Activated CD4-positive, alpha-beta T cell treated with anti-CD3 and anti-CD28 coated beads for 1 hour (primary cell): Measurements from ENCODE around the gene ERVW-1.

Experiments
- DNase-seq: peaks from one replicate; pipeline ENCODE4 v3.0.0-alpha.2; 2020

Gene ERVW-1

DNA sequence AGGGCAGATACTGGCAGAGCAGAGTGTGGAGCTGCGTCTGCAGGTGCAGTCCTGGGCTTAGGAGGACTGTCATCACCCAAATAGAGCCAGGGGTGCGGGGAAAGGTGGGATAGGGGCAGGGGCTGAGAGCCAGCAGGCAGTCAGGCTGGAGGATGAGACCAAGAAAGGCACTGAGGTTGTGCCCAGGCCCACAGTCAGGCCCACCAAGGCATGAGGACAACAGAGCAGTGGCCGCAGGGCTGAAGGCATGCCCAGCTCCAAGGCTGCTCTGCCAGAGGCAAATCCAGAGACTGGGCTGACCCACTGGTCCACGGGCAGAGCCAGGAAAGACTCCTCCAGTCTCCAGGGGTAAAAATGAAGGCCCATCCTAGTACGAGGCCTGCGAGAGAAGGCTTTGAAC, 54.8 kb downstream of the ERVW-1 start:
- no peak for DNase-seq

DNA sequence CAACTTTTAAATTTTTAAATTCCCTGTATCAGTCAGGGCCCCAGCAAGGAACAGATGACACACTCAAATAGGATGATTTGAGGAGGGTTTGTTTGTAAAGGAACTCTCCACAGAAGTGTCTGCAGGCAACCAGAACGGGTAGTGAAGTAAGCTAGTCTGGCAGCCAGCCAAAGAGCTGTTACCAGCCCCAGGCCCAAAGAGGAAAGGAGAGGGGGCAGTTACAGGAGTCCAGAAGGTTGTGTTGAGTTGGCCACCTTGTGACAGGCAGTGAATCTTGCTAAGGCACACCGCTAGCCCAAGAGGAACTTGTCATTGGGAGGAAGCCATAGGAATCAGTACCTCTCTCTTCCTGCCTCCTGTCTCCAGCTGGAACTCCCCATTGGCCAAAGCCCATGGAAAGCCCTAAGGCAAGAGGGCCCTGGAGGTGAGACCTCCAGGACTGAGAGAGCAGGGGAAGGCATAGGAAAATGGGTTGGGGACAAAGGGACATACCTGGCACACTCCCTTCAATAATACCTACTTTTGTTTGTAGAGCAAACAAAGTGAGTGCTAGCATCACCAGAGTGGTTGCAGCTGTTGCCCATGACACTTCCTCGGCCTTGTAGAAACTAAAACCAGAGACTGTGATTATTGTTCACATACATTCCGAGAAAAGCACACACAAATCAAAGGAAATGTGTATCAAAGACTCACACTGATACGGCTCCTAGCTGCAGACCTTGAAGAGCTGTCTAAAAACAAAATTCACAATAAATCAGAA, 55.9 kb downstream of the ERVW-1 start:
- no peak for DNase-seq
